ENCODE results near the gene TMEM19. TPM values are rescaled to one million over a fixed set of nuclear protein-coding genes. Genes with fewer than 3 reads are reported as not detected.

TMEM19 gene
- total and polyA plus RNA-seq, 2 of the 8 experiments (the other 6 are each of a cell fraction or from before 2014, with no cell fraction given), result 12.6 to 19.1 TPM

GRCh38 chr12:71640316-71640715, 45.6 kb upstream of the TMEM19 start:
- POLR2A ChIA-PET (ENCODE audit: partially characterized antibody), result no interaction called here
- WGBS, 2 experiments (ENCODE audit: extremely low coverage in 1 of 2, insufficient coverage in 1 of 2, insufficient read length in 1 of 2, insufficient replicate concordance in 2 of 2, low coverage in 1 of 2, low lambda C conversion rate in 2 of 2, missing lambda C conversion rate in 1 of 2), result 93% methylated on average over 2 of the region's 2 CpGs; no CpG with 5 or more reads in 1 of the 2 experiments
- no peak overlapping the region for H4K91ac ChIP-seq (replicated peaks; ENCODE audit: insufficient read length, low read length)
- CTCF ChIA-PET (ENCODE audit: partially characterized antibody), result interaction anchor here (0.9 to 1.5 kb wide), 4 partner anchors 8 to 106 kb away, joined by 4 to 9 read pairs (median 4); partner anchors contain the start of gene ZFC3H1
- no peaks in the 10 kb centered on the region for H3K79me2 ChIP-seq (ENCODE audit: control insufficient read depth in 1 of 2, insufficient read depth in 2 of 2, low read length in 2 of 2)
- H3K4me1 ChIP-seq (replicated peaks in 1 of 4; ENCODE audit: control insufficient read depth in 3 of 4, insufficient read depth in 4 of 4, low read length in 3 of 4), result no peaks in the 10 kb centered on the region
- H4K5ac ChIP-seq (ENCODE audit: insufficient read length, low read depth, low read length), result no peak overlapping the region
- H3K4me2 ChIP-seq (ENCODE audit: insufficient read depth in 1 of 2, low read depth in 2 of 2, low read length in 2 of 2), result no peak overlapping the region
- no peak overlapping the region for H3K4me3 ChIP-seq (ENCODE audit: extremely low read depth in 1 of 4, insufficient read depth in 2 of 4, low read depth in 3 of 4, low read length in 4 of 4)
- H3K18ac ChIP-seq (ENCODE audit: extremely low read depth, low read length), result no peak overlapping the region
- no peaks in the 10 kb centered on the region for H3K23me2 ChIP-seq (ENCODE audit: low read depth, low read length)
- H2BK12ac ChIP-seq (ENCODE audit: low read depth, low read length), result no peak overlapping the region
- H3K23ac ChIP-seq (ENCODE audit: insufficient read length), result no peak overlapping the region
- H2BK15ac ChIP-seq (ENCODE audit: low read length), result no peak overlapping the region
- no peaks in the 10 kb centered on the region for H3K27me3 ChIP-seq (replicated peaks in 1 of 4; ENCODE audit: control insufficient read depth in 3 of 4, extremely low read depth in 1 of 4, insufficient read depth in 3 of 4, low read length in 3 of 4)
- no peak overlapping the region for H3K27ac ChIP-seq (ENCODE audit: low read depth, low read length)
- DNase-seq (ENCODE audit: low read depth in 1 of 2, low spot score in 2 of 2), result no peak
- H2AFZ ChIP-seq (ENCODE audit: low read length), result no peak overlapping the region
- no peak overlapping the region for H3K4ac ChIP-seq (replicated peaks; ENCODE audit: insufficient read length, low read depth, low read length)
- no peak overlapping the region for H2BK120ac ChIP-seq (replicated peaks; ENCODE audit: low read depth, low read length)
- H4K20me1 ChIP-seq (replicated peaks in 1 of 2; ENCODE audit: control insufficient read depth in 1 of 2, insufficient read depth in 2 of 2, low read length in 2 of 2), result peaks cover 0 to 3% of the 10 kb centered on the region in 2 experiments
- H3K9ac ChIP-seq (replicated peaks in 1 of 4; ENCODE audit: extremely low read depth in 1 of 4, low read depth in 3 of 4, low read length in 3 of 4), result no peak overlapping the region
- no peaks in the 10 kb centered on the region for H3K79me1 ChIP-seq (ENCODE audit: low read depth, low read length)
- H3K36me3 ChIP-seq (ENCODE audit: control insufficient read depth in 2 of 4, insufficient read depth in 4 of 4, low read length in 3 of 4), result peaks cover 7 to 58% (median 41%) of the 10 kb centered on the region in 4 experiments
- H2AK5ac ChIP-seq (ENCODE audit: low read depth, low read length), result no peak overlapping the region
- H3K9me3 ChIP-seq (ENCODE audit: insufficient read depth in 2 of 2, low read depth in 1 of 2, low read length in 1 of 2), result no peaks in the 10 kb centered on the region
- H2BK5ac ChIP-seq (ENCODE audit: low read depth, low read length), result no peak overlapping the region
- peak overlapping the region; percentile 59 for H3K56ac ChIP-seq (replicated peaks; ENCODE audit: insufficient read length, low read depth, low read length)
- no peak overlapping the region for H4K8ac ChIP-seq (ENCODE audit: extremely low read depth, insufficient read depth, low read length)
- no peak overlapping the region for H2BK20ac ChIP-seq (ENCODE audit: low read length)
- no peak for FAIRE-seq
- no peak overlapping the region for H3K14ac ChIP-seq (ENCODE audit: insufficient read length)
- TF ChIP-seq FOSL1 (IDR thresholded peaks at IDR 0.05; ENCODE audit: insufficient read depth, low read depth, low read length) (no peak), RNF2 (IDR thresholded peaks at IDR 0.05; ENCODE audit: borderline replicate concordance, low read depth, low read length, missing control alignments, poor library complexity, severe bottlenecking) (no peak), TAF7 (optimal IDR thresholded peaks at IDR 0.05; ENCODE audit: borderline replicate concordance, low read depth, low read length) (no peak), YY1 (IDR thresholded peaks at IDR 0.05; ENCODE audit: low read depth, low read length) (no peak)

Measured in H1 (cell line).